ENCODE results near the gene CBY2. TPM values are rescaled to one million over a fixed set of nuclear protein-coding genes. Genes with fewer than 3 reads are reported as not detected.

Gene CBY2
- total and polyA plus RNA-seq, 2 donors (not counting 1 experiment from before 2014, with no cell fraction given) = not detected

DNA sequence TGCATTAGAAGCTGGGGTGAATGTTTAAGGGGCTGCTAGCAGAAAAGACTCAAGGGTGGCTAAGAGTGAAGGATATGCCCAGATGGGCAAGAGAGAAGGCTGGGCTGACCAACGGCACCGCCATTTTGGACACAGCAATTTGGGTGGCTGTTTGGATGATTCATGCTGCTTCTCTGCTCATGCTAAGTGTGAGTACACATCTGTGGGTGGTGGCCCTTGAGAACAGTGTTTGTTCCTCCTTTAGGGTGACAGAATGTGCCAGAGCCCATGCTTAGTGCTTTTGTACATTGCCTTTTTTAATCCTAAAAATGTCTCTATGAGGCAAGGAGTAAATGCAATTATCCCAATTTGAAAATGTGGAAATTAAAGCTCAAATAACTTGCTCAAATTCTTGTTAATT, 9.8 kb downstream of the CBY2 start:
- 89% methylated on average over 2 of the region's 2 CpGs for WGBS (ENCODE audit: insufficient coverage)
- Mint-ChIP-seq H3K4me3 (no peak overlapping the region), H3K27me3 (no peaks in the 10 kb centered on the region), H3K4me1 (no peaks in the 10 kb centered on the region), H3K27ac (no peak overlapping the region), H3K9me3 (ENCODE audit: insufficient read depth) (no peaks in the 10 kb centered on the region)
- Histone ChIP-seq H3K9ac (ENCODE audit: low read length) (no peak overlapping the region), H4K20me1 (ENCODE audit: control insufficient read depth, insufficient read depth, low read length, poor library complexity, severe bottlenecking) (no peaks in the 10 kb centered on the region), H3K4me3 (ENCODE audit: control extremely low read depth in 1 of 5, extremely low read depth in 1 of 5, insufficient read depth in 1 of 5, low read depth in 2 of 5, low read length in 4 of 5) (no peak overlapping the region), H3K79me2 (ENCODE audit: control insufficient read depth, insufficient read depth, low read length) (no peaks in the 10 kb centered on the region), H3K4me1 (ENCODE audit: control insufficient read depth in 2 of 2, insufficient read depth in 2 of 2, low read length in 2 of 2) (no peaks in the 10 kb centered on the region), H3K27ac (ENCODE audit: low read length in 2 of 2) (no peak overlapping the region), H3K36me3 (replicated peaks in 1 of 2; ENCODE audit: control extremely low read depth in 1 of 2, control insufficient read depth in 1 of 2, extremely low read depth in 1 of 2, insufficient read depth in 2 of 2, low read length in 1 of 2) (no peaks in the 10 kb centered on the region), H3K27me3 (replicated peaks in 1 of 4; ENCODE audit: control extremely low read depth in 1 of 4, control insufficient read depth in 3 of 4, insufficient read depth in 4 of 4, low read length in 3 of 4) (no peaks in the 10 kb centered on the region), H3K4me2 (replicated peaks; ENCODE audit: low read depth, low read length, poor library complexity, severe bottlenecking) (no peak overlapping the region), H3K9me3 (ENCODE audit: control extremely low read depth in 1 of 3, control insufficient read depth in 2 of 3, insufficient read depth in 1 of 3, low read length in 2 of 3) (peaks cover 0 to 4% (median 0%) of the 10 kb centered on the region in 3 donors), H2AFZ (ENCODE audit: insufficient read depth, low read depth, low read length, poor library complexity, severe bottlenecking) (no peak overlapping the region)
- DNase-seq (no peak), ATAC-seq (ENCODE audit: low read depth) (no peak)
- intact Hi-C loops (cut with micrococcal nuclease) = no loop called here
- CTCF ChIA-PET = no interaction called here
- TF ChIP-seq EZH2 (IDR thresholded peaks at IDR 0.05; ENCODE audit: borderline replicate concordance, insufficient read depth, low read depth, low read length, poor library complexity, severe bottlenecking) (no peak), CTCF (IDR thresholded peaks at IDR 0.05) (no peak)
- POLR2A ChIA-PET = no interaction called here

DNA sequence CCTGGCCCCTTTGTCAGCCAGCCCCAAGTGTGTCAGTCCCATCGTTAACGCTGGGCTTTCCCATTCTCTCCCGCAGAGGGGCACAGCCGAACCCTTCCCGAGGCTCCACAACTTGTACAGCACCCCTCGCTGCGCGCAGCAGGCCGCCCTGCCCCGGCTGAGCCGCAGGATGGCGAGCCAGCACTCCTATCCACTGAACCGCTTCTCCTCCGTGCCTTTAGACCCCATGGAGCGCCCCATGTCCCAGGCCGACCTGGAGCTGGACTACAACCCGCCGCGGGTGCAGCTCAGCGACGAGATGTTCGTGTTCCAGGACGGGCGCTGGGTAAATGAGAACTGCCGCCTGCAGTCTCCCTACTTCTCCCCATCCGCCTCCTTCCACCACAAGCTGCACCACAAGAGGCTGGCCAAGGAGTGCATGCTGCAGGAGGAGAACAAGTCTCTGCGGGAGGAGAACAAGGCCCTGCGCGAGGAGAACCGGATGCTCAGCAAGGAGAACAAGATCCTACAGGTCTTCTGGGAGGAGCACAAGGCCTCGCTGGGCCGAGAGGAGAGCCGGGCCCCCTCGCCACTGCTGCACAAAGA, 11.1 kb downstream of the CBY2 start:
- no peak for ATAC-seq (ENCODE audit: low read depth)
- CTCF ChIA-PET = no interaction called here

More for the DNA sequence above, 11.1 kb downstream of the CBY2 start:
- H3K27me3 ChIP-seq (replicated peaks in 1 of 4; ENCODE audit: control extremely low read depth in 1 of 4, control insufficient read depth in 3 of 4, insufficient read depth in 4 of 4, low read length in 3 of 4) = no peaks in the 10 kb centered on the region
- DNase-seq = no peak
- Mint-ChIP-seq H3K27me3 (no peaks in the 10 kb centered on the region), H3K9me3 (ENCODE audit: insufficient read depth) (no peaks in the 10 kb centered on the region), H3K4me1 (no peaks in the 10 kb centered on the region), H3K27ac (no peak overlapping the region), H3K4me3 (no peak overlapping the region)
- H3K79me2 ChIP-seq (ENCODE audit: control insufficient read depth, insufficient read depth, low read length) = no peaks in the 10 kb centered on the region
- no peak overlapping the region for H3K4me3 ChIP-seq (ENCODE audit: control extremely low read depth in 1 of 5, extremely low read depth in 1 of 5, insufficient read depth in 1 of 5, low read depth in 2 of 5, low read length in 4 of 5)
- no peak for TF ChIP-seq CTCF (IDR thresholded peaks at IDR 0.05)
- no peak for TF ChIP-seq EZH2 (IDR thresholded peaks at IDR 0.05; ENCODE audit: borderline replicate concordance, insufficient read depth, low read depth, low read length, poor library complexity, severe bottlenecking)
- no peaks in the 10 kb centered on the region for H4K20me1 ChIP-seq (ENCODE audit: control insufficient read depth, insufficient read depth, low read length, poor library complexity, severe bottlenecking)
- WGBS (ENCODE audit: insufficient coverage) = 98% methylated on average over 25 of the region's 34 CpGs
- no peaks in the 10 kb centered on the region for H3K36me3 ChIP-seq (replicated peaks in 1 of 2; ENCODE audit: control extremely low read depth in 1 of 2, control insufficient read depth in 1 of 2, extremely low read depth in 1 of 2, insufficient read depth in 2 of 2, low read length in 1 of 2)
- H3K4me1 ChIP-seq (ENCODE audit: control insufficient read depth in 2 of 2, insufficient read depth in 2 of 2, low read length in 2 of 2) = no peaks in the 10 kb centered on the region
- H3K9me3 ChIP-seq (ENCODE audit: control extremely low read depth in 1 of 3, control insufficient read depth in 2 of 3, insufficient read depth in 1 of 3, low read length in 2 of 3) = peaks cover 0 to 4% (median 0%) of the 10 kb centered on the region in 3 donors
- no peak overlapping the region for H3K9ac ChIP-seq (ENCODE audit: low read length)
- intact Hi-C loops (cut with micrococcal nuclease) = no loop called here
- no peak overlapping the region for H2AFZ ChIP-seq (ENCODE audit: insufficient read depth, low read depth, low read length, poor library complexity, severe bottlenecking)
- POLR2A ChIA-PET = no interaction called here
- no peak overlapping the region for H3K4me2 ChIP-seq (replicated peaks; ENCODE audit: low read depth, low read length, poor library complexity, severe bottlenecking)
- no peak overlapping the region for H3K27ac ChIP-seq (ENCODE audit: low read length in 2 of 2)

Measured in B cell (primary cell).